ENCODE results near the gene TTLL4.

DNA sequence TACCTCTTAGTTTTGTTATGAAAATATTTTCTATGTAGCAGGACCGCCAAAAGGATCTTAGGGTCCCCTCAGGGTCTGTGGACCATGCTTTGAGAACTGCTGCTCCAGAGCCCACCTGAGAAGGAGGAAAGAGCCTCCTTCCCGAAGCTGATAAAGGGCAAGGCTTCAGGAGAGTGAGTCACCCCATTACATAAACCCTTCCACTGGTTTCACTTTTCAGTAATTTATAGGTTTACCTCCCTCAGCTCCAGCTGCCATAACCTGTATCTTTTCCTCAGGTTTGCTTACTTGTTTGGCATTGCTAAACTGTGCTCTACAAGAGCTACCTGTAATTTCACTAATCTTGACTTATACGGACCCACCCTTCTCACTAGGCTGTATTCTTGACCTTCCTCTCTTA lies 6.6 kb downstream of the TTLL4 start:
- TF ChIP-seq, protein P1, sequence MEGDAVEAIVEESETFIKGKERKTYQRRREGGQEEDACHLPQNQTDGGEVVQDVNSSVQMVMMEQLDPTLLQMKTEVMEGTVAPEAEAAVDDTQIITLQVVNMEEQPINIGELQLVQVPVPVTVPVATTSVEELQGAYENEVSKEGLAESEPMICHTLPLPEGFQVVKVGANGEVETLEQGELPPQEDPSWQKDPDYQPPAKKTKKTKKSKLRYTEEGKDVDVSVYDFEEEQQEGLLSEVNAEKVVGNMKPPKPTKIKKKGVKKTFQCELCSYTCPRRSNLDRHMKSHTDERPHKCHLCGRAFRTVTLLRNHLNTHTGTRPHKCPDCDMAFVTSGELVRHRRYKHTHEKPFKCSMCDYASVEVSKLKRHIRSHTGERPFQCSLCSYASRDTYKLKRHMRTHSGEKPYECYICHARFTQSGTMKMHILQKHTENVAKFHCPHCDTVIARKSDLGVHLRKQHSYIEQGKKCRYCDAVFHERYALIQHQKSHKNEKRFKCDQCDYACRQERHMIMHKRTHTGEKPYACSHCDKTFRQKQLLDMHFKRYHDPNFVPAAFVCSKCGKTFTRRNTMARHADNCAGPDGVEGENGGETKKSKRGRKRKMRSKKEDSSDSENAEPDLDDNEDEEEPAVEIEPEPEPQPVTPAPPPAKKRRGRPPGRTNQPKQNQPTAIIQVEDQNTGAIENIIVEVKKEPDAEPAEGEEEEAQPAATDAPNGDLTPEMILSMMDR (IDR thresholded peaks at IDR 0.05; ENCODE audit: insufficient read depth, low read depth, low read length) = no peak
- no peak for TF ChIP-seq EZH2 (IDR thresholded peaks at IDR 0.05; ENCODE audit: insufficient read depth, low read length)

Data from astrocyte (in vitro differentiated cells and primary cell).